HG02885 (cell line): ENCODE data around the gene NARF.
"Not testable (repeated sequence)": the region's sequence is repeated elsewhere in the genome, so short reads cannot be mapped to it uniquely, and the experiment has no call there.

Experiments used
- ATAC-seq: cut with Tn5 transposase; IDR thresholded peaks from one replicate; pipeline ENCODE4 v1.9.1; 2021; ENCODE audit warnings: mild to moderate bottlenecking; ENCODE audit not compliant: unreplicated experiment, poor library complexity

NARF gene

DNA sequence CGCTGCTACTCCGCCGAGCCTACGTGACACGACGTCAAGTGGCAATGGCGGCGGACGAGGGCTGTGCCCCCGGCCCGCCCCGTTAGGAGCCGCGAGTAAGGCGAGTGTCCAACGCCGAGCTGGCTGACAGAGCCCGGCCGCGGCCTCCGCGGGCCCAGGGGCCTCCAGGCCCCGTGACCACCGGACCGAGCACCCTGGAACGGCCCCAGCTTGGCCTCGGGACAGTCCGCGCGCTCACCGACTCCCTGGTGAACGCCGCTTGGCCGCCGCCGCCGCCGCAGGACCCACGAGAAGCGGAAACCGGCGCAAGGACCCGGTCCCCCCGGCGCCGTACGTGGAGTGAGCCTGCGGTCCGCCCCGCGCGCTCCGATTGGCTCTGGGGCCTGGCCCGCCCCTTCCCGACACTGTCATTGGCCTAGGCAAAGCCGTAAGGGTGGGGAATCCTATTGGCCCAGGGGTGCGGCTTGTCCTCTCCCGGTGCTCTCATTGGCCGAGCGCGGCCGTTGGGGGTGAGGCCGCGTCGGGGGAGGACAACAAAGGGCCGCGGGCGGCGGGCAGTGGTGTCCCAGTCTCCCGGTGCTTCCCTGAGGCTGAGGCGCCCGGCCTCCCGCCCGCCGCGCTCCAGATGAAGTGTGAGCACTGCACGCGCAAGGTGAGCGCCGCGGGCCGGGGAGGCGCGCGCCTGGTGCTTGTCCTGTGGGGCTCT lies at the start of gene NARF:
Gene NARF (plus strand): TSS at position 563 of the 706 bp plus-strand sequence. CDS start 63 bp downstream, at position 626.
- peak; percentile 95 for ATAC-seq

DNA sequence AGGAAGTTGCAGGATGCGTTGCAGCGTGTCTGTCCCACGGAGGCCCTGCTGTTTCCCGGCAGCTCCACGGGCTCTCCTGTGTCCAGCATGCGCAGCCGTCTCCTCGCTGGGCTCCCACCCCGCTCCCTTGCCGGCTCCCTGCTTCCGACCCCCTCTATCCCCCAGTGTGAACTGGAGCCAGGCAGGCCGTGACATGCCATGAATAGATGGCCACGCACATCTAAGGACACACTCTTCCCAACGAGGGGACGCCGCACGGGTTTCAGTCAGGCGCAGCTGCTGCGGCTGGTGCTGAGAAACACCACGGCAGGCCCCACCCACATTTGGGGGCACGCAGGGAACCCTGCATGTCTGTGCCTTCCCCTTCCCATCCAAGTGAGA lies 49.6 kb upstream of the NARF start:
- no peak for ATAC-seq

DNA sequence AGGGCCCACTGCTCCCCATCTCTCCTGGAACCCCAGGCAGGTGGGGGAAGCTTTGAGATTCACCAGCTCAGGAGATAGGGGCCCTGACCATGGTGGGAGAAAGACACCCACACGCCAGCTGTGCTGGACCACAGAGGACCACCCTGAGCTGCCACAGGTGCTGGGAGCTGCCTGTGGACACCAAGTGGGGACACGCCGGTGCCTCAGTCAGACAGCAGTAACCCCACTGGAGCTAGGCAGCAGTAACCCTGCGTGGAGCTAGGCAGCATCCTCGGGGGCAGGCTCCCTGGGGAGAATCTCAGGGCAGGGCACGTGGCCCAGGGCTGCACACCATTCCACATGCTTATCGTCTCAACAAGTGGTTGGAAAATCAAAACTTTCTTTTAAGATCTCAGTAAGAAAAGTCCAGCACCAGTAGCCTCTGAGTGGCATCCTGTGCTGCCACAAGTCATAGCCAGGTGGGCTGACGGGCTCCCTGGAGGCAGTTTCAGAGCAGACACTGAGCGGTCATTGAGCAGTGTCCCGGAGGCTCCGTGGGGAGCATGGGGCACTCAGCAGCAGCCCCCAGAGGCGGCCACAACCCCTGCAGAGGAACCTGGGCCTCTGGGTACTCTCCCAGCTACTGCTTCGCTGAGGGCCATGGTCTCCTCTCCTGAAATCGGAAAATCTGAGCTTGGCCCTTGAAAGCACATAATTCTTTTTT lies 48.4 kb upstream of the NARF start:
- no peak for ATAC-seq

DNA sequence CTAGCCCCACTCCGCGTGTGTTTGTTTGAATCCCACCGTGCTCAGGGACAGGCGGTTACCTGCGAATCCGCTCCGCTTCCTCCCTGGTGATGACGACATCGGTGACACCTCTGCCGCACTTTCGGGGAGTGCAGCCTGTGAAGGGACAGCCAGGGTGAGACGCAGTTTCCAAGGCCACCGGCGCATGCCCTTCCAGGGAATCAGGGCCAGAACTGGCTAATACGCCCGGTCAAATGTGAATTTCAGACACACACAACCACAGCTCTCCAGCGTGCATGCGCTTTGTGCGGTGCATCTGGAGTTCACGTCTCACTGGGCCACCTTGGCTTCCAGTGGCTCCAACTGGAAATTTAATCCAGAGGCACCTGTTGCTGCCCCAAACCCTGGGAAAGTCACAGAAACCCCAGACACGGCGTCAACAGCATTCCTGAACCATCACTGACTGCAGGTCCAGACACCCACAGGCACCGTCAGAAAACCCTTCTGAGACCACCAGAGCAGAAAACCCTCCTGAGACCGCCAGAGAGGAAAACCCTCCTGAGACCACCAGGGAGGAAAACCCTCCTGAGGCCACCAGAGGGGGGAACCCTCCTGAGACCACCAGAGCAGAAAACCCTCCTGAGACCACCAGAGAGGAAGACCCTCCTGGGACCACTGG lies 47.0 kb upstream of the NARF start:
- ATAC-seq: no peak

DNA sequence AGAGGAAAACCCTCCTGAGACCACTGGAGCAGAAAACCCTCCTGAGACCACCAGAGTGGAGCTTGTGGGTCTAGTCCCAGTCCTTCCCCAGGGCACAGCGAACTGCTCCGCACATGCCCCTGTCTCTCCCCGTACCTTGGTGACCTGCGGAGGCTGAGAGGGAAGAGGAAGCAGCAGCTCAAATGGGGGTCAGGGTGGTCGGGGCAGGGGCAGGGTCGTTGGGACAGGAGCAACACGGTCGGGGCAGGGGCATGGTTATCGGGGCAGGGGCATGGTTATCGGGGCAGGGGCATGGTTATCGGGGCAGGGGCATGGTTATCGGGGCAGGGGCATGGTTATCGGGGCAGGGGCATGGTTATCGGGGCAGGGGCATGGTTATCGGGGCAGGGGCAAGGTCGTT lies 46.5 kb upstream of the NARF start:
- ATAC-seq: not testable (repeated sequence)

DNA sequence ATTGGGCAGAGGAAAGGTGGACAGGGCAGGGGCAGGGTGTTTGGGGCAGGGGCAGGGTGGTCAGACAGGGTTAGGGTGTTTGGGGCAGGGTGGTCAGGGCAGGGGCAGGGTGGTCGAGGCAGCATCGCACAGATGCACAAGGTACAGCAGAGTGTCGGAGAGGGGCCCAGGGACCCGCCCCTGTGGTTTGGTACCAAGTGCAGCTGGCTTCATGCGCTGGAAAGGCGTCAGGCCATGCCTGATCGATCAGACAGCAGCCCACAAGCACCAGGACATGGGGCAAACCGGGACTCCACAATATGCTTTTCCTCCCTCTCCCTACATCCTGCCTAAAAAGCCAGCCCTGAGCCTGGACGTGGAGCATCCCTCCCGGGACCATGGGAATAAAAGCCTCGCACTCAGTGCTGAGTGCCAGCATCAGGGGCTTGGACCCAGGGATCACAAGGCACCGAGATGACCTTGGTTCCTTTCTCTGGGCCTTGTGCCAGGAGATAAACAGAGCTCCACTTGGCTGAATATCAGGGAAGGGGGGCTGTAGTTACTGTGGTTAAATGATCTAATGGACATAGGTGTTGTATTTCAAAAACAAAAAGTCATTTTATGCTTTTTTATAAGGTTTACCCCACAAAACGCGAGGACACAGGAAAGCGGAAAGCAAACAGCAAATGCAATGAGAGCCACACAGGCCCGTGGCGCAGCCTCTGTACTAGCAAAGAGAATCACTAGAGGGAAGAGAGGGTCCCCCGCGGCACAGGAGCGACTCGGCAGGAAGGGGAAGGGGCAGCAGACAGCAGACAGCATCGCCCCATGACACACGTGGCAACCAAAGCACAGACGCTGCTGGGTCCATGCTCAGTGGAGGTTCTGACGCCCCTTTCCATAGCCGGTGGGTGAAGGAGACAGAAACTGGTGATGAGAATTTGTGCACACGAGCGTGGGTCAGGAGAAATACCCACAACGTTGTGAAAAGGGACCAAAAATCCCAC lies 45.7 kb upstream of the NARF start:
- no peak for ATAC-seq

DNA sequence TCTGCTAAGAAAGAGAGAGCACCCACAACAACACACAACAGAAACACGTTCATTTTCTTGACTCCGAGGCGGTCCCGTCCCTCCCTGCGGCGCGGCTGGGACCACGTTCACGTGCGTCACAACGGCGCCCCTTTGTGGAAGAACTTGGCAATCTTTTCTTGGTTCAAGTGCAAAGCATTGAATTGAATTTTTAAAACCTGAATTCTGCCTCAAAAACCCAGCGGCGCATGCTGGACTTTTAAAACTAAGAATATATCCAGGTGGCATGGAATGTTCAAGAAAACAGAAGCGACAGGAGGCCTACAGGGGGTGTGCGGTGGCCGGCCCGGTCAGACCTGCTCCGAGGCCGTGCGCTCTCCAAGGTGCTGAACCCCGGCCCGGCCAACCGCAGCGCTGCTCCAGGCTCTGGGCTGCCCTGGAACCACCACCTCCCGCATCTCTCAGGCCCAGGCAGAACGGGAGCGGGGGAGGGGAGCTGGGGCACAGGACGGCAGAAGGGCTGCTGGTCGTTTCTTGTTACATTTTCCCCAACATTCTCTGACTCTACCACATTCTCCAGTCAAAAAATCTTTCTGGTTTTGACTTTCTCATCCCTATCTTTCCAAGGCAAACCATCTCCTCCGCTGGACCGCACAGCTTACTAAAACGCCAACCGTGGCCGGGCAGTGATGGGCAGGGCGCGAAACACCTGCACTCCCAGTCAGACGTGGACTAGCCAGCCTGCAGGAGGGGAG lies 43.8 kb upstream of the NARF start:
- ATAC-seq: no peak

DNA sequence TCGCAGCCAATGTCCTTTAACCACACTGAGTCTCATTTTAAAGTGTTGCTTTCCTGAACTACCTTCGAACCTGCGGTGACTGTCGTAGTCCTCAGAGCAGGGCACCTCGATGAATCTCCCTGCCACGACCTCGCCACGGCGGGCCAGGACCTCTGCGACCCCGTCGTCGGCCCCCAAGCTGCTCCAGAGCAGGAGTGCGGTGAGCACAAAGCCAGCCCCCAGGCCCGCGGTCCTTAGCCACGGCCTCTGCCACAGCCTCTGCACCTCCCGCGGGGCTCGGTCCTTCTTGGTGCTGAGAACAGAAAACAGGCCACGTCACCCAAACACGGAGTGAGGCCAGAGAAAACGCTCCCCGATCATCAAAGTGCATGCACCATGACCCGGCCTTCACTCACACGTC lies 43.2 kb upstream of the NARF start:
- ATAC-seq: no peak

DNA sequence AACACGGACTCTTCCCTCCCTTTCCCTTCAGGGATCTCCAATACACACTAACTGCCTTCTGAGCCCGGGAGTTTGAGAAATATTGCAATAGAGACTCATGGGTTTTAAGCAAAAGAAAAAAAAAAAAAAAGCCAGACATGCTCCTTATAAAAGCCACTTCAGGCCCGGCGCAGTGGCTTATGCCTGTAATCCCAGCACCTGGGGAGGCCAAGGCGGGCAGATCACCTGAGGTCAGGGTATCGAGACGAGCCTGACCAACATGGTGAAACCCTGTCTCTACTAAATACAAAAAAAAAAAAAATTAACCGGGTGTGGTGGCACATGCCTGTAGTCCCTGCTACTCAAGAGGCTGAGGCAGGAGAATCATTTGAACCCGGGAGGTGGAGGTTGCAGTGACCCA lies 42.8 kb upstream of the NARF start:
- ATAC-seq: no peak

DNA sequence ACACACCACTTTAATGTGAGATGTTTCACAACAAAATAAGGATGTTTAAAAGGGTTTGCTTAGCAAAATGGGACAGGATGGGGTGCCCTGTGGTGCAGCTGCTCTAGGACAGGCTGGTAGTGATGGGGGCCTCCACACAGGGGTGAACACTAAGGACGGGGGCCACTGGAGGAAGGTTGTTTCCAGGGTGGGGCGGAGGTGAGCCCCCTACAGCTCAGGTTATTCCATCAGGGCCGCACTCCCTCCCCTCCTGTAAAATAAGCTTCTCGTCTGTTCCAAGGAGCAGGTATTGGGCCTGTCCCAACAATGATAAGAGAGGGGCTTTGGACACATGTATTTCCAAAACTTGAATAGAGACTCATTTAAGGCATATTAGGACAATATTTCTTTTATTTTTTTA lies 42.3 kb upstream of the NARF start:
- no peak for ATAC-seq

DNA sequence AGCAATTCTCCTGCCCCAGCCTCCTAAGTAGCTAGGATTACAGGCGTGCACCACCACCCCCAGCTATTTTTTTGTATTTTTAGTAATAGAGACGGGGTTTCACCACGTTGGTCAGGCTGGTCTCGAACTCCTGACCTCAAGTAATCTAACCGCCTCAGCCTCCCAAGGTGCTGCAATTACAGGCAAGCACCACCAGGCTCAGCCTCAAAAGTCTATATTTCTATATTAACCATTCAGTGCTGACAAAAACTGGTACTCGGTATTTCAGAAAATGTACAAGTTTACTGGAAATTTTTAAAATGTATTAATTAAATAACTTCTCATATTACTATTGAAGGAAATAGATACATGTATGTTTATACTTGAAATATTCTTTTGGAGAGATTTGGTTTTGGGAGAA lies 41.8 kb upstream of the NARF start:
- no peak for ATAC-seq

DNA sequence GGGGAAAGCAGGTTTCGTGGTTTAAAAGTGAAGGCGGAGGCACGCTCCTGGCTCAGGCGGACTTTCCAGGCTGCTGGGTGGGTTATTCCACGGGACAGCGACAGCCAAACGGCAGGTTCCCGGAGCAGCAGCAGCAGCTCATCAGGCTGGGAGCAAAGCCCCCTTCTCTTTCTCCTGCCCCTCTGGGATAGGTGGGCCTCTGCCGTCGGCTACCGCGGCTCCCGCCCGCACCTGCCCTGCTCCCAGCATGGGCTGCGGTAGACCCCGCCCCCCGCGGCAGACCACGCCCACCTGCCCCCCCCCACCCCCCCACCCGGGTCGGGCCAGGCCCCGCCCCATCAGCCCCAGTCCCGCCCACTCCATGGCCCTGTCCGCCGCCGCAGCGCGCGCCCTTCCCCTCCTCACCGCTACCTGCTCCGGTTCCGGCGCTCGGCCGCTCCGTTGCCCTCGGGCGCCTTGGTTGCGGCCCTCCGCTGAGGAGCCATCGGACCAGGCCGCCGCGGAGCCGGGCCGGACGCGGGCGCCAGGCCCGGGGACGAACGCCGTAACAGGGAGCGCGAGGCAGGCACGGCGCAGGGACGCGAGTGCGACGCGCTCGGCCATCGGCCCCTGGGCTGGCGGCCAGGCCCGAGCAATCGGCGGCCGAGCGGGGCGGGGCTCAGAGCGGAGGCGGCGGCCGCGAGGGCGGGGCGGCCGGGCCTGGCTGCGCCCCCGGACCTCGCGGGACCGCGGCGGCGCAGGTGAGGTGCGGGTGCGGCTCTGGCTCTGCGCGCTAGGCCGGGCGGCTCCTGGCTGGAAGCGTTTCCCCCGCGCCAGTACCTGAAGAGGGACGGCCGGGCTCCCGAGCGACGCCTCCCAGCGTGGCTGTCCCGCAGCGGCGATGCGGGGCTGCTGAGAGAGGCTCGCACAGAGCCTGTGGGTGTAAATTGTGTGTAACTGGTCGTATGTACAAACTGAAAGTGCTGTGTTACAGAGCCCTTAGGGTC lies 40.2 kb upstream of the NARF start, which contains the start of the genes HEXD and OGFOD3:
Gene HEXD (plus strand): TSS at position 347 of the 986 bp plus-strand sequence. CDS start 1,453 bp downstream, outside the sequence.
Gene OGFOD3 (minus strand): TSS at position 586 of the 986 bp plus-strand sequence. CDS start 101 bp downstream, at position 485.
- ATAC-seq: peak; percentile 91

DNA sequence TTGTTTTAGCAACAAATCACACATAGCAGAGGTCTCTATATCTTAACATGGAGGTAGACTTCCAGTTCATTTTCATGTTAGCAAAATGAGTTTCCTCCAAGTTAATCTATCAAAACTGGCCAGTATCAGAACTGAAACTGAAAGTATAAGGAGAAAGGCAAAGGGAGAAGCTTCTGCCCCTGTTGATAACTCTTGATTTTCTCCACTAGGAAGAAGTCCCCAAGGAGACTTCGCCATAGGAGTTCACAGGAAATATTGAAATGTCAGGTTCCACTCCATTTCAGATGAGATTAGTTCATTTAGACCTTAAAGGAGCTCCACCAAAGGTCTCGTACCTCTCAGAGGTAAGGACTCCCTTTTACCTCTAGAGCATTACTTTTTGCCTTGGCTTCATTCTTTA lies 39.0 kb upstream of the NARF start:
- ATAC-seq: no peak

DNA sequence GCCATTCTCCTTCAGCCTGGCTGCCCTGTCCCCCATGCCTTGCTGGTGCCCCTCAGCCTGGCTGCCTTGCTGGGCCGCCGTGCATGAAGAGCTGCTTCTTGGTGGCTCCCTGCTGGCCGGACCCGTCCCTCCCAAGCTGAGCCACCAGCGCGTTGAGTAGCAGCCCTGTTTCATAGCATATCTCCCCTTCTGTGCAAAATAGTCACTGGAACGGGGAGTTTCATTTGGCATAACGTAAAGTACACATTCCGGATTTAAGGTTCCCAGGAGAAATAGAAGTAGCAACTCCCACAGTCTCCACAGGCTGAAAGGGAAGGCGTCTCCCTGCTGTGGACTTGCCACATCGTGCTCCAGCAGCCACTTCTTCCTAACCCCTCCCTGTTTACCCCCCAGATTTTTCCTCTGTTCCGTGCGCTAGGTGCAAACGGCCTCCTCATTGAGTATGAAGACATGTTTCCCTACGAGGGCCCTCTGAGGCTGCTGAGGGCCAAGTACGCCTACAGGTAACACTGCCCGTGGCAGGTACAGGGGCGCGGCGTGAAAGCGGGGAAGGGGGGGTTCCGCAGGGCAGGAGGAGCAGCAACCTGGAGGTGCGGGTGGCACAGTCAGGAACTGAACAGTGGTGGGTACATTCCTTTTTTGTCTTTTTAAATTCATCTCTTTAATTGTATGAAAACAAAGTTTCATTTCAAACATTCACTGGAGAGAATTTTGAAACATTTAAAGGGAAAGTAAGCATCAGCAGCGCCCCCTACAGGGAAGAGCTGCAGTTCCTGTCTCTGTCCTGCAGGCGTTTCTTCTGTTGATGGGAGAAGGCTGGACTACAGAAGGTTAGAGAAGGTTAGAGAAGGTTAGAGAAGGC lies 34.3 kb upstream of the NARF start:
- ATAC-seq: no peak

DNA sequence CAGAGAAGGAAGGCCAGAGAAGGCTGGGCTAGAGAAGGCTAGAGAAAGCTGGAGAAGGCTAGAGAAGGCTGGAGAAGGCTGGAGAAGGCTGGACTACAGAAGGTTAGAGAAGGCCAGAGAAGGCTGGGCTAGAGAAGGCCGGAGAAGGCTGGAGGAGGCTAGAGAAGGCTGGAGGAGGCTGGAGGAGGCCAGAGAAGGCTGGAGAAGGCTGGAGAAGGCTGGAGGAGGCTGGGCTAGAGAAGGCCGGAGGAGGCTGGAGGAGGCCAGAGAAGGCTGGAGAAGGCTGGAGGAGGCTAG lies 33.7 kb upstream of the NARF start:
- ATAC-seq: no peak

DNA sequence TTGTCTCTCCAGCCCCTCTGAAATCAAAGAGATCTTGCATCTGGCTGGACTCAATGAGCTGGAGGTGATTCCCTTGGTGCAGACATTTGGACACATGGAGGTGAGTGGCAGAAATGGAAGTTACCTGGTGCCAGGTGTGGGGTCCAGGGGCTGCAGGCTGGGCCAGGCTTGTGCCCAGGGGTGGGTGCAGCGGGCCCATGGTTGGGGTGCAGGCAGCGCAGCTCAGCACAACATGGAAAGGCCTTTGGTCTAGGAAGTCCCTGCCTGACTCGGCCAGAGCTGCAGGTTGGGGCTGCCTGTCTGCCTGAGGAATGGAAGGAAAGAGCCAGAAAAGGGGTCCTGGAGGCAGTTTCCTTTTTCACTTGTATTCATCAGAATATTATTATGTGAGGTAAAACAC lies 30.0 kb upstream of the NARF start:
- no peak for ATAC-seq

DNA sequence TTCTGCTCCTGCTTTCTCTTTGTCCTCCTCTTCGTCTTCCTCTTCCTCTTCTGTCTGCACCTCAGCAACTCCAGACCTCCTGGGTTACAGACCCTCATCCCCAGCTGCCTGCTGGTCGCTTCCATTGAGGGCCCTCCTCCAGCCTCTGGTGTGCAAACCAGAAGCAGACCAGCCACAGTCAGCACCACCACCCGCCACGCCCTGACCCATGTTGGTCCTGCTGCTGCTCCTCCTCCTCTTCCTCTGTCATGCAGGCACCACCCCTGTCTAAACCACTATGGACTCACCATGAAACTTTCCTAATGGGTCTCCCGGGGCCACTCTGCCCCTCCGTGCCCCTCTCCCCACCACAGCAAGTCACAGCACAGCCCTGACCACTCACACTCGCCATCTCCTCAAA lies 28.7 kb upstream of the NARF start:
- no peak for ATAC-seq

DNA sequence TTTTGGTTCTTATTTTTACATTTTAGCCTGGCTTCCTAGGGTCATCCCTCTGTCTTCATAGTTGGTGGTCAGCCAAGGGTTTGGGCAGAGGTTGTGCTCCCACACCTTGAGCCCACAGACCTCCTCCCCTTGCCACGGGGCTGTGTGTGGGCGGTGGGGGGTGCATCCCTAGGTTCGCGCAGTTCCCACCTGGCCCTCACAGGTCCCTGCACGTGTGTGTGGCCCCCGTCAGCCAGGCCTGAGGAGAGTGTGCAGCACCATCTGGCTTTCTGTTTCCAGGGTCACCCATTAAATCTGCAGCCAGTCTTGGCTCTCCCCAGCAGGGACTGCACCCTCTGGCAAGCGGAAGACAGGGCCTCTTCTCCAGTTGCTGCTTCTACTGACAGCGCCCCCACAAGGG lies 26.5 kb upstream of the NARF start:
- ATAC-seq: no peak
